AG09309 (cell line): Measurements from ENCODE around the gene ADAMTS6.

Source experiments
- DNase-seq: peaks from one replicate; pipeline ENCODE4 v3.0.0-alpha.2; 2010; ENCODE audit warnings: low read depth
- H3K4me3 ChIP-seq: 2 replicates; pipeline ENCODE4 v1.5.1; 2011; ENCODE audit warnings: mild to moderate bottlenecking, low read depth, low read length, moderate library complexity; ENCODE audit not compliant: control insufficient read depth
- CTCF ChIP-seq: IDR thresholded peaks from 2 replicates; pipeline ENCODE4 v1.5.1; 2011; ENCODE audit warnings: mild to moderate bottlenecking, low read depth, low read length, inconsistent platforms; ENCODE audit not compliant: insufficient read depth, control insufficient read depth; ENCODE audit errors: missing control alignments

ADAMTS6 gene, protein sequence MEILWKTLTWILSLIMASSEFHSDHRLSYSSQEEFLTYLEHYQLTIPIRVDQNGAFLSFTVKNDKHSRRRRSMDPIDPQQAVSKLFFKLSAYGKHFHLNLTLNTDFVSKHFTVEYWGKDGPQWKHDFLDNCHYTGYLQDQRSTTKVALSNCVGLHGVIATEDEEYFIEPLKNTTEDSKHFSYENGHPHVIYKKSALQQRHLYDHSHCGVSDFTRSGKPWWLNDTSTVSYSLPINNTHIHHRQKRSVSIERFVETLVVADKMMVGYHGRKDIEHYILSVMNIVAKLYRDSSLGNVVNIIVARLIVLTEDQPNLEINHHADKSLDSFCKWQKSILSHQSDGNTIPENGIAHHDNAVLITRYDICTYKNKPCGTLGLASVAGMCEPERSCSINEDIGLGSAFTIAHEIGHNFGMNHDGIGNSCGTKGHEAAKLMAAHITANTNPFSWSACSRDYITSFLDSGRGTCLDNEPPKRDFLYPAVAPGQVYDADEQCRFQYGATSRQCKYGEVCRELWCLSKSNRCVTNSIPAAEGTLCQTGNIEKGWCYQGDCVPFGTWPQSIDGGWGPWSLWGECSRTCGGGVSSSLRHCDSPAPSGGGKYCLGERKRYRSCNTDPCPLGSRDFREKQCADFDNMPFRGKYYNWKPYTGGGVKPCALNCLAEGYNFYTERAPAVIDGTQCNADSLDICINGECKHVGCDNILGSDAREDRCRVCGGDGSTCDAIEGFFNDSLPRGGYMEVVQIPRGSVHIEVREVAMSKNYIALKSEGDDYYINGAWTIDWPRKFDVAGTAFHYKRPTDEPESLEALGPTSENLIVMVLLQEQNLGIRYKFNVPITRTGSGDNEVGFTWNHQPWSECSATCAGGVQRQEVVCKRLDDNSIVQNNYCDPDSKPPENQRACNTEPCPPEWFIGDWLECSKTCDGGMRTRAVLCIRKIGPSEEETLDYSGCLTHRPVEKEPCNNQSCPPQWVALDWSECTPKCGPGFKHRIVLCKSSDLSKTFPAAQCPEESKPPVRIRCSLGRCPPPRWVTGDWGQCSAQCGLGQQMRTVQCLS (N-terminal part only)

DNA sequence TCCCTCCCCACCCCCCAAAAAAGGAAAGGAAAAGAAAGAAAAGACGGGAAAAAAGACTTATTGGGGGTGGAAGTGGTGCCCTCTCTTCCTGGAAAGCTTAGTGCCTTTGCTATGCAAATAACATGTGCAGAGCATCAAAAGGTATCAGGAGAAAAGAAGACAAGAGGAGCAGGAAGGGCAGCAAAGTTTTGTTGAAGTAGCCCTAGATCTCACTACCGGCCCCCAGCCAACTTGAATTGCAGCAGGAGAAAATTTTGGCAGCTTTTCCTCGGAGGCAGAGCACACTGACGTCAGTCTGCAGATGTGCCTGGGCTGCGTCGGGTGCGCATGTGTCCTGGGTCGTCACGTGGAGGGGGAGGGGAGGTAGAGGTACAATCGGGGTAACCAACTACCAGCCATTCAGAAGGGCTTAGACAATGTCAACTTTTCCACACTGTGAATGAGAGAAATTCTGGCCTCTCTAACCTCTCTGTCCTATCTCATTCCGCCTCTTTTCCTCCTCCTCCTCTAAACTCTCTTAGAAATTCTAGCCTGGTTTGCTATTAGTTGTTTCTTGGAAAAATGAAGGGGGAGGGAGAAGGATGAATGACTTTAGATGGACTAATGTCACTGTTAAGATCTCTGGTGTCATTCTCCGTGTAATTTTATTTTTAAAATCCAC lies at the start of gene ADAMTS6:
Gene ADAMTS6 (minus strand): TSS at position 286 of the 661 bp plus-strand sequence. CDS start 8,247 bp downstream, outside the sequence.
- no peak for TF ChIP-seq CTCF
- H3K4me3 ChIP-seq, result peak within 1 kb of the TSS; percentile 64
- peak; percentile 94 for DNase-seq

DNA sequence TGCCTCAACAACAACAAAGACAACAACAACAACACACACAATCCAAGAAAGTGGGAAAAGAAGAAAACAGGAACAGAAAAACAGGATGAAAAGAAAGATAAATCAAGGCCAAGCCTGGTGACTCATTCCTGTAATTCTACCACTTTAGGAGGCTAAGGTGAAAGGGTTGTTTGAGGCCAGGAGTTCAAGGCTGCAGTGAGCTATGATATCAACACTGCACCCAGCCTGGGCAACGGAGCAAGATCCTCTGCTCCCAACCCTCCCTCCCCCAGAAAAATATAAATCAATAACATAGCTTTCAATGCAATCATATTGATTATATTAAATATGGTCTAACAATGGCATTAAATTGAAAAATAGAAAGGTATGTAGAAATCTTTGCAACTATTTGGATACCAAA lies 49.2 kb upstream of the ADAMTS6 start:
- DNase-seq, result no peak
- H3K4me3 ChIP-seq, result no peak overlapping the region
- no peak for TF ChIP-seq CTCF

DNA sequence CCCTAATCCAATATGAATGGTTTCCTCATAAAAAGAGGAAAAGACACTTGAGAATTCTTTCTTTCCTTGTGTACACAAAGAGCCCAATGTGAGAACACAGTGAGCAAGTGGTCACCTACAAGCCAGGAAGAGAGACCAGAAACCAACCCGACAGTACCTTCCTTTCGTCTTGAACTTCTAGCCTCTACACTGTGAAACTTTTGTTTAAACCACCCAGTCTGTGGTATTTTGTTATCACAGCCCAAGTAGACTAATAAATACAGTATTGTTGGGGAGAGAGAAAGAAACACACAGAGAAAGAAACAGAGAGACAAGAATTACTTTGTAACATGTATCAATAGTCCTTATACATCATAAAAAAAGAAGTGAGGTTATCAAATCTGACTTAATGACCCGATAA lies 44.0 kb upstream of the ADAMTS6 start:
- no peak overlapping the region for H3K4me3 ChIP-seq
- TF ChIP-seq CTCF, result no peak
- no peak for DNase-seq

- no peak overlapping the region for H3K4me3 ChIP-seq
- DNase-seq, result no peak
- TF ChIP-seq CTCF, result no peak
Measured at GRCh38 chr5:65512170-65512937, 30.6 kb upstream of the ADAMTS6 start.

DNA sequence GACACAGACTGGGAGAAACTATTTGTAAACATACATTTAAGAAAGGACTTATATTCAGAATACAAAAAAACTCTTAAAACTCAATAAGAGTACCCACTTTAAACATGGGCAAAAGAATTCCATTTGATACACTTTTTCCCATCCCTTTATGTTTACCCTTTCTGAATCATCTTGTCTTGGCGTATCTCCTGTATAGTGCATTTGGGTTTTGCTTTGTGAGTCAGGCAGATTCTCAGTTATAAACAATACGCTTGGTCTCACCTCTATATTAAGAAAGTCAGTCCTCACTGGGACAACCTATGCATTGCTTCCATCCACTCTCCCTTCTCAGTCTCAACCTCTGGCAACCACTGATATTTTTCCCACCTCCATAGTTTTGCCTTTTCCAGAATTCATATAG lies 27.3 kb upstream of the ADAMTS6 start:
- no peak overlapping the region for H3K4me3 ChIP-seq
- no peak for DNase-seq
- no peak for TF ChIP-seq CTCF
